ENCODE results near the gene CTNND2. TPM values are rescaled to one million over a fixed set of nuclear protein-coding genes. Genes with fewer than 3 reads are reported as not detected.

Gene CTNND2
- total and polyA plus RNA-seq, 3 donors from 2014 or later: 9.1 to 17.2 (median 11.3) TPM

- Histone ChIP-seq H3K4me3 (no peak overlapping the region), H3K27ac (no peak overlapping the region), H3K4me1 (no peaks in the 10 kb centered on the region), H3K27me3 (no peaks in the 10 kb centered on the region), H3K36me3 (ENCODE audit: low read depth, missing control alignments) (no peaks in the 10 kb centered on the region), H3K9me3 (no peaks in the 10 kb centered on the region)
- no peak for DNase-seq
- intact Hi-C loops (cut with DNase I; ENCODE audit: low total_unique reads): no loop called here
- WGBS, 2 donors: 60 to 71% methylated on average over 5 of the region's 5 CpGs
- TF ChIP-seq POLR2A (IDR thresholded peaks at IDR 0.05) (no peak), CTCF (IDR thresholded peaks at IDR 0.05) (no peak)
These were observed 603.5 kb downstream of the CTNND2 start for GRCh38 chr5:11300736-11301135.

GRCh38 chr5:11298877-11299276 lies 605.4 kb downstream of the CTNND2 start:
- no peak overlapping the region for H3K4me3 ChIP-seq
- no peak for DNase-seq
- no peaks in the 10 kb centered on the region for H3K4me1 ChIP-seq
- no peak overlapping the region for H3K27ac ChIP-seq
- H3K27me3 ChIP-seq: no peaks in the 10 kb centered on the region
- WGBS, 2 donors: 94 to 99% methylated on average over 4 of the region's 4 CpGs
- H3K36me3 ChIP-seq (ENCODE audit: low read depth, missing control alignments): no peaks in the 10 kb centered on the region
- no peak for TF ChIP-seq POLR2A (IDR thresholded peaks at IDR 0.05)
- TF ChIP-seq CTCF (IDR thresholded peaks at IDR 0.05): no peak
- H3K9me3 ChIP-seq: no peaks in the 10 kb centered on the region
- intact Hi-C loops (cut with DNase I; ENCODE audit: low total_unique reads): no loop called here

GRCh38 chr5:11293523-11293922 lies 610.7 kb downstream of the CTNND2 start:
- Histone ChIP-seq H3K9me3 (no peaks in the 10 kb centered on the region), H3K36me3 (ENCODE audit: low read depth, missing control alignments) (no peaks in the 10 kb centered on the region), H3K27ac (no peak overlapping the region), H3K4me3 (no peak overlapping the region), H3K27me3 (no peaks in the 10 kb centered on the region), H3K4me1 (no peaks in the 10 kb centered on the region)
- TF ChIP-seq CTCF (IDR thresholded peaks at IDR 0.05) (no peak), POLR2A (IDR thresholded peaks at IDR 0.05) (no peak)
- WGBS, 2 donors: 60 to 79% methylated on average over 2 of the region's 2 CpGs
- no peak for DNase-seq
- intact Hi-C loops (cut with DNase I; ENCODE audit: low total_unique reads): no loop called here

GRCh38 chr5:11292648-11293356 lies 611.4 kb downstream of the CTNND2 start:
- intact Hi-C loops (cut with DNase I; ENCODE audit: low total_unique reads): no loop called here
- Histone ChIP-seq H3K27me3 (no peaks in the 10 kb centered on the region), H3K27ac (no peak overlapping the region), H3K4me3 (no peak overlapping the region), H3K36me3 (ENCODE audit: low read depth, missing control alignments) (no peaks in the 10 kb centered on the region), H3K4me1 (no peaks in the 10 kb centered on the region), H3K9me3 (no peaks in the 10 kb centered on the region)
- 50 to 79% methylated on average over 1 of the region's 1 CpG for WGBS, 2 donors
- no peak for DNase-seq
- TF ChIP-seq POLR2A (IDR thresholded peaks at IDR 0.05): no peak
- TF ChIP-seq CTCF (IDR thresholded peaks at IDR 0.05): no peak

- Histone ChIP-seq H3K27ac (no peak overlapping the region), H3K36me3 (ENCODE audit: low read depth, missing control alignments) (no peaks in the 10 kb centered on the region), H3K4me3 (no peak overlapping the region), H3K9me3 (no peaks in the 10 kb centered on the region), H3K27me3 (no peaks in the 10 kb centered on the region), H3K4me1 (no peaks in the 10 kb centered on the region)
- no peak for DNase-seq
- WGBS, 2 donors: 78 to 88% methylated on average over 5 of the region's 5 CpGs
- TF ChIP-seq POLR2A (IDR thresholded peaks at IDR 0.05) (no peak), CTCF (IDR thresholded peaks at IDR 0.05) (no peak)
- intact Hi-C loops (cut with DNase I; ENCODE audit: low total_unique reads): no loop called here
These were observed 614.5 kb downstream of the CTNND2 start for GRCh38 chr5:11289733-11290132.
